Measurements from ENCODE around the gene PROC.

PROC gene

GRCh38 chr2:127463155-127463991, 45.1 kb downstream of the PROC start:
- DNase-seq, result peak; percentile 24

- no peak for DNase-seq
Measured at GRCh38 chr2:127464470-127465257, 46.4 kb downstream of the PROC start.

- DNase-seq, result no peak
Measured at GRCh38 chr2:127465258-127465657, 47.0 kb downstream of the PROC start.

GRCh38 chr2:127469051-127469450, 50.8 kb downstream of the PROC start:
- DNase-seq, result no peak

- no peak for DNase-seq
Measured at GRCh38 chr2:127469974-127470373, 51.7 kb downstream of the PROC start.

GRCh38 chr2:127471286-127471988, 53.2 kb downstream of the PROC start:
- DNase-seq, result no peak

GRCh38 chr2:127472268-127472667, 54.0 kb downstream of the PROC start:
- DNase-seq, result no peak

GRCh38 chr2:127475788-127476187, 57.6 kb downstream of the PROC start:
- DNase-seq, result no peak
